Left renal pelvis (tissue), 4 donors: ENCODE results near the gene PTGIS. TPM values are rescaled to one million over a fixed set of nuclear protein-coding genes. Genes with fewer than 3 reads are reported as not detected.
A peak's percentile ranks its signal among the peaks of the same experiment; 100 is the strongest.

ENCODE experiments used
- DNase-seq, 4 donors: peaks; one replicate each; pipeline ENCODE4 v3.0.0-alpha.2; 2013; ENCODE audit warnings: low read depth in 4 of 4, low spot score in 3 of 4
- polyA plus RNA-seq, 4 donors: library from polyadenylated mRNA; unstranded; fragments of 120-200 nt; gene quantifications; one replicate each; pipeline ENCODE4 v1.2.1, GENCODE V29; 2013; ENCODE audit not compliant: insufficient read length in 4 of 4

Gene PTGIS
- polyA plus RNA-seq, 4 donors: 30.9 to 134 (median 37.4) TPM

DNA sequence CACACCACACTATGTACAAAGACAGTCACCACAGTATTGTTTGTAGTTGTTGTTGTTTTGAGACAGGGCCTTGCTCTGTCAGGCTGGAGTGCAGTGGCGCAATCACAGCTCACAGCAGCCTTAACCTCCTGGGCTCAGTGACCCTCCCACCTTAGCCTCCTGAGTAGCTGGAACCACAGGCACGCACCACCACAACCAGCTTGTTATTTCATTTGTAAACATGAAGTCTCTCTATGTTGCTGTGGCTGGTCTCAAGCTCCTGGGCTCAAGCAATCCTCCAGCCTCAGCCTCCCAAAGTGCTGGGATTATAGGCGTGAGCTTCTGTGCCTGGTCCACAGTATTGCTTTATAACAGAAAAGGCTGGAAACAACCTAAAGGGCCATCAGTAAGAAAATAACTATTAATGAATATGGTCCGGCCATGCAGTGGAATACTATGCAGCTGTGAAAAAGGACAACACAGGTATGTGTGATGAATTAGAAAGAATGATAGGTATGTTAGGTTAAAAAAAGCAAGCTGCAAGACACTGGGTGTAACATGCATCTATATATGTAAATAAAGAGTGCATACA, 30.0 kb upstream of the PTGIS start:
- DNase-seq: no peak

DNA sequence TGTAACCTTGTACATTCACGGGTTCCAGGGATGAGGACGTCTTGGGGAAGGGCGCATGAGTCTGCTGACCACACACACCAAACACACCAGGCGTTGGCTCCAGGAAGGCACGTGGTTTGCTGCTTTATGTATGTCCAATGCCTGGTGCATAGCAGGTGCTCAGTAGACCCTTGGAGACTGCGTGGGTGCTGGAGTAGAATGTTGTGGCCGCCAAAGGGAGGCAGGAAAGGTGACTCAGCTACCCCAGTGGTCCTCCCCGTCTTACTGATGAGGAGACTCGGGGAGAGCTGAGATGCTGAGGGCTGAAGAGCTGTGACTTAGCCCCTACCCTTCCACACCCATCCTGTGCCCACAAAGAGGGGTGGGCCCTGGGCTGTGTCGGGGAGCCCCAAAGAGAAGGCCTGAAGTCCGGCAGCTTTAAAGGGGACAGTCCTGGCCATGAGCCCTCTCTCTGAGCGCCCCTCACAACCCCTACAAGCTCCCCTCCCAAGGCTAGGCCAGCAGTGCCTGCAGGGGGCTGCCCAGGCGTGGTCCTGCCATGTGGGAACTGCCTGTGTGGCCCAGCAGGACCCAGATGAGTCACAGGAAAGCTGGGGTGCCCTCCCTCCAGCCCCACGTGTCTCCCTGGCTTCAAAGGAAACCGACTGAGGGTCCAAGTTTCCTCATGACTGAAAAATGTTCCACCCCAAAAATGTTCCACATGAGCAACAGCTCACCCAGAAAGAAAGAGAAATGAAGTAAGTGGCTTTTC, 28.0 kb upstream of the PTGIS start:
- no peak for DNase-seq

DNA sequence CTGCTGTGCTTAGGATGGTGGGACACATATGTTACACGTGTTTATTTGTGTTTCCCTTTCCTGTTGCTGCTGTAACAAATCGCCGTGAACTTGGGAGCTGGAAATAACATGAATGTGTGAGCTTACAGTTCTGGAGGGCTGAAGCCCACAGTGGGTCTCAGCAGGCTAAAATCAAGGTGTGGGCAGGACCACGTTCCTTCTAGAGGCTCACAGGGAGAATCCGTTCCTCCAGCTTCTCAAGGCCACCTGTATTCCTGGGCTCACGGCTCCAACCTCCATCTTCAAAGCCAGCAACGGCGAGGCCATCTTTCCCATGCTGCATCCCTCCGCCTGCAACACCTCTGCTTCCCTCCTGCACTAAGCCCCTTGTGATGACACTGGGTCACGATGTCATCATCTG, 27.4 kb upstream of the PTGIS start:
- no peak for DNase-seq

DNA sequence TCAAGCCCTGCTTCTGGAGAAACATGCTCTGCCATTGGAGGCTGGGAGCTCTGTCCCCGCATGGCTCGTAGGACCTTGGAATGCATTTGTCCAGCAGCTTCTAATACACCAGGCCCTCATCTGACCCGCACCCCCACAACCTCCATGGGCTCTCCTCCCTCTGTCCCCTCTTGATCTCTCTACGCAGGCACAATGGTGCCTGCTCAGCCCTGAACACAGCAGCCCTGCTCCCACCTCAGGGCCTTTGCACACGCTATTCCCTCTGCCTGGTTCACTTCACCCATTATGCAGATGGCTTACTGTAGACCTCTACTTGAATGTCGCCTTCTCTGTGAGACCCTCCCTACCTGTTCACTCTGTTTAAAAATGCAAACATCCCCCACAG, 27.0 kb upstream of the PTGIS start:
- no peak for DNase-seq

DNA sequence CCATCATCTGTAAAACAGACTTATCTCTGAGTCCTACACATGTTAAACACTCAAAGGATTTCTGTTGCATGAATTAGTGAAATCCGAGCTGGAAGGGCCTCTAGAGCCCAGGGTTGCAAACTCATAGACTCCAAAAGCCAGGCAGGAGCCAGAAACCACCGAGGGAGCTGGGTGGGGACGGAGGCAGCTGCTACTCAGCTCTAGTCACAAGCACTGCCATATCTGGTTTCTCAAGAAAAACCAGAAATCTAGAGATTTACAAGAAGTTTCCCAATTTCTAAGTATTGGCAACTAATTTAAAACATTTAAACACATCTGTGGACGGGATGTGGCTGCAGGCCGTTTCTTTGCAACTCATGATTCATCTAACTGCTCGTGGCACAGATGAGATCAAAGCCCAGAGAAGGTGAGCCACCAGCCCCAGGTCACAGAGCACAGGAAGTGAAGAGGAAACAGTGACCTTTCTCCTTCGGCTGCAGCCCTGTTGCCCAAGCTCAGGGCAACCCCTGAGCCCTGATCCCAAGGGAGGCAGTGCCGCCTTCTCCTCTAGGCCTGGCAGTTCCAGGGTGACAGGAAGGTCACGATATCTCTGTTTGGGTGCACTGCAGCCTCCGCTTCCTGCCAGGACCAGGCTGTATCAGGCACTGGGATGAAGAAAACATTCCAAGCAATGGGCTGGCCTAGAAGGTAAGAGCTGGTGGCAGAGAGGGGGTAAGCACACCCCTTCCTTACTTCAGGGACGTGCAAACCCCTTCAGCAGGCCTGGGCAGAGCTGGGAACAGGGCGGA, 26.4 kb upstream of the PTGIS start:
- no peak for DNase-seq

DNA sequence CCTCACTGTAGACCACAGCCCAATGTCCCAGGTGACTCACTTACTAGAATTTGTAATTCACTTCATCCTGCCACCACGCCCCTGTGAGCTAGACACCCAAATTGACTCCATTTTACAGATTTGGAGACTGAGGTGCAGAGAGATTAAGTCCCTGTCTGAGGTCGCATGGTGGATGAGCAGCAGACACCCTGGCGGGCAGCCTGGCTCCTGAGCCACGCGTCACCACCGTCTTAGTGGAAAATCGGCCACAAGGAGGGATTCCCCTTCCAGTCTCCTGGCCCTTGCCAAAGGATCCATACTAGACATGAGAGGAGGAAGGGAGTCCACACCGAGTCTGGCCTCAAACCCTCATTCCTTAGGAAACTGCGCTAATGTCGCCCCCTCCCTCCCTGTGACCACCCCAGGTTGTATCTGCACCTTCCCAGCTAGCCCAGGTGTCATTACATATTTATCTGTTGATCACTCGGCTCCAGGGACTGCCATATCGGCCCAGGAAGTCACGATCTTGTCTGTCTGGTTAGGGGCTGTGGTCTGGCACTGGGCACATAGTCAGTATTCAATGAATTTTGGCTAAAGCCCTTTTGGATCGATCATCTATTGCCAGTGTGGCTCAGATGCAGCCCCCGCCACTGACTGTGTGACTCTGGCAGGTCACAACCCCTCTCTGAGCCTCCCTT, 25.7 kb upstream of the PTGIS start:
- DNase-seq: no peak

DNA sequence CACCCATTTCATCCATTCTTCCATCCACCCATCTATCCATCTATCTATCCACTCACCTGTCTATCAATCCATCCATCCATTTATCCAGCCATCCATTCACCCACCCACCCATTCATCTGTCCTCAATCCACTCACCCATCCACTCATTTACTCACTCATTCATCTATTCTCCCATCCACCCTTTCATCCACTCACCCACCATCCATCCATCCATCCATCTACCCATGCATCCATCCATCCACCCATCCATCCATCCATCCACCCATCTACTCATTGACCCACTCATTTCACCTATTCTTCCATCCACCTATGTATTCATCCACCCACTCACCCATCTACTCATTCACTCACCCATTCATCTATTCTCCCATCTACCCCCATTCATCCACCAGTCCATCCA, 24.2 kb upstream of the PTGIS start:
- no peak for DNase-seq

DNA sequence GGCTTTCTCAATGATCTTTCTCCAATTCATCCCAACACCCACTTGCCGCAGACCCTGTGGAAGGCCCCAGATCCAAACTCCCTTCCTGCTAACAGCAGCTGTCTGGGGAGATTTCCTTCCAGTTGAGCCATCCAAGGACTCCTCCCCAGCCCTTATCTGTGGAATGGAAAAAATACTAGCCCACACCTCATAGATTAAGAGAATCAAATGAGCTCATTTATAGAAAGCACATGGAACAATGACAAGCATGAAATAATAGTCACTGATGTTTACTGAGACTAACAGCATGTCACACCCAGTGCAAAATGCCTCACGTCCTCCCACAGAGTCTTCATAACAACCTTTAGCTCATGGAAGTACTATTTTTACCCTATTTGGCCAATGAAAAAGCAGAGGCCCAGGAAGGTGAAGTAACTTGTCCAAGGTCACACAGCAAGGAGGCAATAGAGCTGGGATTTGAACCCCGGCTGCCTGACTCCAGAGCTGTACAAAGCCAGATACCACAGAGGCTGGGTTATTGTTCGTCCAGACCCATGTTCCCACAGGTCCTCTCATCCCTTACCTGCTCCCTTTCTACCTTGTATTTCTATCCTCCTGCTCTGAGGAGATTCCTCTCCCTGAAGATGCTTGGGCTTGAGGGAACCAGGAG, 23.4 kb upstream of the PTGIS start:
- DNase-seq: no peak

DNA sequence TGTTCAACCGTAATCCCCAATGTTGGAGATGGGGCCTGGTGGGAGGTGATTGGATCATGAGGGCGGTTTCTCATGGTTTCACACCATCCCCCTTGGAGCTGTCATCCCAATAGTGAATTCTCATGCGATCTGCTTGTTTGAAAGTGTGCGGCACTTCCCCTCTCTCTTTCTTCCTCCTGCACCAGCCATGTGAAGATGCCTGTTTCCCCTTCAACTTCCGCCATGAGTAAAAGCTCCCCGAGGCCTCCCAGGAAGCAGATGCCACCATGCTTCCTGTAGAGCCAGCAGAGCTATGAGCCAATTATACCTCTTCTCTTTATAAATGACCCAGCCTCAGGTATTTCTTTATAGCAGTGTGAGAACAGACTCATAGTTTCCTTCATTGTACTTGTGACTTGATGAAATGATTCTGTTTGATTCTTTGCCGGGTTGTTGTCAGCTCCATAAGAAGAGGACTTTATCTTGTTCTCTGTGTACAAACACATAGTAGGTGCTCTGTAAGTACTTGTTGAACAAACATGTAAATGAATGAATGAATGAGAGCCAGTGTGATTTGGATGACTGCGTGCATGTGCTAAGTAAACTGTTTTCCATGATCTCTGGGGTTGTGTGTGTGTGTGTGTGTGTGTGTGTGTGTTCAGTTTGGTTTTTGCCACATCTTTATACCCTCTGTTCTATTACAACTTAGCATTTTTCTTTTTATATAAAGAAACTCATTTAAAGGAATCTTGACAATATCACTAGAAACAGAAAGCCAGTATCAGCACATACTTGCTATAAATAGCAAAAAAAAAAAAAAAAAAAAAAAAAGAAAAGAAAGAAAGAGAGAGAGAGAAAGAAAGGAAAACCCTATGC, 22.5 kb upstream of the PTGIS start:
- DNase-seq: no peak

DNA sequence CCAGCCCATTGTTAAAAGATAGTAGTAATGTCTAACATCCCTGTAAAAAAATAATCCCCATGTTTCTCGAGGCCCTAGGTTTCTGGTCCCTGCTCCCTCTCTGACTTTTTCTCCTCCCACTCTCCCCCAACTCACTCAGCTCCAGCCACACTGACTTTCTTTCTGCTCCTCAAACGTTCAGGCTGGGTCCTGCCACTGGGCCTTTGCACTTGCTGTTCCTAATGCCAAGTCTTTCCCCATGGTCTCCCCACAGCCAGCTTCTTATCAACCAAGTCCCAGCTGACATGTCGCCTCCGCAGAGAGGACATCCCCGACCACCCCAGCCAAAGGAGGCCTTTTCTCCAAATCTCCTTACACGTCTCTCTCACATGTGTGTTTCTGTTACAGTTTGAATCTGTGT, 21.8 kb upstream of the PTGIS start:
- no peak for DNase-seq

DNA sequence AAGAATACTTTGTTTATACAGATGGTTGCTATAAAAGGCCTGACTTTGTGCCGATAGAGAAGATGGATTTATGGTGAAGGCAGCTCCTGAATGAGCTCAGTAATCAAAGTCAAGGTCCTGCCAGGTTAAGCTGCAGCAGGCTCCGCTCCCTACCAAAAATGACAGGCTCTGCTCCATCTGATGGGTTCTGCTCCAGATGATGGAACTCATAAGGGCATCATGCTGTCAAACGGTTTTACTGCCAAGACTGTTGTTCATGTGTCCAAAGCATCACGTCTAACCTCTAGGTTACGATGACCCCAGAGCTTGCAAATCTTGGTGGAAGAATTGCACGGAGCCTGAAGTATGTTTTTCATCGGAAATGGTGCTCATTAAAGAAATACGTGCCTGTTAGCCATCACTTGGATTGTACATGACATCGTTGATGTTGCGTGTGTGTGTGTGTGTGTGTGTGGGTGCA, 19.2 kb upstream of the PTGIS start:
- DNase-seq: peak in 3 of 4 donors; percentile 70 to 74 (median 73)

DNA sequence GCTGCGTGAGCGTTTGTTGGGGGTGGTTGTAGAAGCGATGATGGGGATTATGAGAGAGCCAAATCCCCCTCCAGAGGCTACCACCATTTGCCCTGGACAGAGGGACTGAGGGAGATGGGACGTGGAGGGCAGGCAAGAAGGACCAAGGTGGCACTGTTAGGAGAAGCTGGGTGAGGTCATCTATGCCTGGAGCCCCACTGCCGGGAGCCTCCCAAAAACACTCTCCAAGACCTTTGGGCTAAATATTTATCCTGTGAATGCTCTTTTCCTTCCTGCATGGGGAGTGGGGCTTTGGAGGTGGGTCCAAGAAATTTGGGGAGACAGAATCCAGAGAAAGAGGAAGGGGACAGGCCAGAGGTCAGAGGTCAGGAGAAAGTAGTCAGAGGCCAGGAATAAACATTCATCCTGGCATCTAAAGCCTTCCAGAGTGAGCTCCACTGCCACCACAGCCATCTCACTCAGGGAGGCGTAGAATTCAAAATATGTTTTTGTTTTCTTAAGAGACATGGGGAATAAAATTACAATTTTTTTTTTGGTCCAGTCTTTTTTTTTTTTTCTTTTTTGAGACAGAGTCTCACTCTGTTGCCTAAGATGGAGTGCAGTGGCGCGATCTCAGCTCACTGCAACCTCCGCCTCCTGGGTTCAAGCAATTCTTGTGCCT, 17.8 kb upstream of the PTGIS start:
- DNase-seq: no peak

DNA sequence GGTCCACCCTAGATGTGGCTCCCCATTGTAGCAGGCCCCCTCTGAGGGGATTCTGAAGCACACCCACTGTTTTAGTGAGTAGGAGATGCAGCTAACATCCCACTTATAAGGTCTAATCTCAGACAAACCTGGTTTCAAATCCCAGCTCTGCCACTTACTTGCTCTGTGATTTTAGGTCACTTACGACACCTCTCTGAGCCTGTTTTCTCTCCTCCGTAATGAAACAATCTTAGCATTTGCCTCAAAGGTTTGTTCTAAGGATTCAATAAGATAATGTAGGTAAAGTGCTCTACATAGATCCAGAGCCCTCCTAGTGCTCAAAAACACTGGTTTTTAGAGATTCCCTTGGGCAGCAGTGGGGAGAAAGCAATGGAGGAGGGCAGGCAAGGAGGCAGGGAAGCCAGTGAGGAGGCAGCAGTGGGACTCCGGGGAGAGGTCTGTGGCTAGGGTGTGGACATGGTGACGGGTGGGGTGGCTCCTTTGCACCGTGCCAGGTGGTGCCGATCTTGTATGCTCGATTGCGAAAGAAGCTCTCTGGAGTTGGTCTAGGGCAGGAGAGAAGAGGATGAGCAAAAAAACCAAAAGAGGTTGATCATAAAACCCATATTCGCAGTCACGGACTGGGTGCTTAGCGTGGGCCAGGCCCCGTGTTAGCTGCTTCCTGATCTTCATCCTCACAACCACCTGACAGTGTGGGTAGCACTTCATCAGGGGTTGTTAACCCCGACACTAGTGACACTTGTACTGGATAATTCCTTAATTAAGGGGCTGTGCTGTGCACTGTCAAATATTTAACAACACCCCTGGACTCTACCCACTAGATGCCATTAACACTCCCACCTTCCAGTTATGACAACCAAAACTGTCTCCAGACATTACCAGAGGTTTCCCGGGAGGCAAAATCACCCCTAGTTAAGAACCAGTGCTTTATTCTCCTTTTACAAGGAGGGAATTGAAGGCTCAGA, 16.8 kb upstream of the PTGIS start:
- no peak for DNase-seq

DNA sequence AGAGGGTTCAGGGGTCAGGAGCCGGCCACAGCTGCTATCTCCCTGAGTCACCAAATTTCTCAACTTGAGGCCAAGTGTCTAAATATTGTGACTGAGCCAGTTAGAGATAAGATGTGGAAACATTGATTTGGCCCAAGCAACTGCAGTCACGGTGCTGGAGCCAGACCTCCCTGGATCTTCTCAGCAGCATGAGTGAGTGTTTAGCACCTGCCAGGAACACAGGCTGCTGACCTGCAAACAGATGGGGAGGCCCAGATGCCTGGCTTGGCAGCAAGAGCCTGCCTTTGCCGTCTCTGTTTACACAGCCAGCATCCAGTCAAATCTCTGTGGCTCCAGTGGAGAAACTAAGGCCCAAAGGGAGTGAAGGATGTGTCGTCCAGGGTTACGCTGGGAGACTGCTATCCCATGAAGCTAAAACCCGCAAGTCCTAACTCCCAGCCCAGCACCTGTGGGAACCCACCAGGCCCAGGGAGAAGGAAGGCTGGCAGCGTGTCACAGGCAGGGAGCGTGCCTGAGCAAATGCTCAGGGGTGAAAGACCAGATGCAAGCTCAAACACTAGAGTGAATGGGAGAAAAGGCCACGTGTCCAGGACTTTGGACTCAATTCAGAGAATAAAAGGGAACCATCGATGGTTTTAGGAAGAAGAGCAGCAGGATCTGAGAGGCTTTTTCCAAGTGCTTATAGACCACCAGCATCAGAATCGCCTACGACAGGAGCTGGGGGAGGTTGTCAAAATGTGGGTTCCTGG, 15.9 kb upstream of the PTGIS start:
- no peak for DNase-seq

DNA sequence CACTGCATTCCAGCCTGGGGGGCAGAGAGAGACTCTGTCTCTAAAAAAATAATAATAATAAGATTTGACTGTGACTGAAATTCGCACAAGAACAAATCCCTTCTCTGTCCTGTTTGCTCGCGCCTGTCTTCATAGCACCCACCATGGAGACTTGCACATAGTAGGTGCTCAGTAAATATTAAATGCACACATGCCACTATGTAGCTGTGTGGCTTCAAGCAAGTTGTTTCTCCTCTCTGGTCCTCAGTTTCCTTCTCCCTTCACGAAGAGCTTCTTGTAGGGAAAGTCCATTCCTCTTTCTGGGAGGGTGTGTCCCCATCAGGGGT, 15.4 kb upstream of the PTGIS start:
- DNase-seq: no peak

DNA sequence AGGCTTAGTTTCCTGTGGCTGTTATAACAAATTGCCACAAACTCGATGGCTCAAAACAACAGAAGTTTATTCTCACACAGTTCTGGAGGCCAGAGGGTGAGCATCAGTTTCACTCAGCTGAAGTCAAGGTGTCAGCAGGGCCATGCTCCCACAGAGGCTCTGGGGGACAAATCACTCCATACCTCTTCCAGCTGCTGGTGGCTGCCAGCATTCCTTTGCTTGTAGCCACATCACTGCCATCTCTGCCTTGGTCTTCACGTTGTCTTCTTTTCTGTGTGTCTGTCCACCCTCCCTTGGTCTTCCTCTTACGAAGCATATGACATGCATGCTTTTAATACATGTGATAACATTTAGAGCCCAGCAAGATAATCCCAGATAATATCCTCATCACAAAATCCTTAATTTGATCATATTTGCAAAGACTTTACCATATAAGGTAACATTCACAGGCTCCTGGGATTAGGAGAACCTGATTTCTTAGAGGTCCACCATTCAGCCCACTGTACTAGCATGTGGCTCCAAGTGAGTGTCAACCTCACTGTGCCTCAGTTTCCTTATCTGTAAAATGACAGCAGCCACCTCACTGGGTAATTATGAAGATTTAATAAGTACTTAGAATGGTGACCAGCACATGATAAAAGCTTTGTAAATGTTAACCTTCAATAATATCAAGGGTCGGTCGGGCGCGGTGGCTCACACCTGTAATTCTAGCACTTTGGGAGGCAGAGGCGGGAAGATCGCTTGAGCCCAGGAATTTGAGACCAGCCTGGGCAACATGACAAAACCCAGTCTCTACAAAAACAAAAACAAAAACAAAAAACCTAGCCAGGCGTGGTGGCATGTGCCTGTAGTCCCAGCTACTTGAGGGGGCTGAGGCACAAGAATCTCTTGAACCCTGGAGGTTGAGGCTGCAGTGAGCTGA, 14.7 kb upstream of the PTGIS start:
- DNase-seq: no peak

DNA sequence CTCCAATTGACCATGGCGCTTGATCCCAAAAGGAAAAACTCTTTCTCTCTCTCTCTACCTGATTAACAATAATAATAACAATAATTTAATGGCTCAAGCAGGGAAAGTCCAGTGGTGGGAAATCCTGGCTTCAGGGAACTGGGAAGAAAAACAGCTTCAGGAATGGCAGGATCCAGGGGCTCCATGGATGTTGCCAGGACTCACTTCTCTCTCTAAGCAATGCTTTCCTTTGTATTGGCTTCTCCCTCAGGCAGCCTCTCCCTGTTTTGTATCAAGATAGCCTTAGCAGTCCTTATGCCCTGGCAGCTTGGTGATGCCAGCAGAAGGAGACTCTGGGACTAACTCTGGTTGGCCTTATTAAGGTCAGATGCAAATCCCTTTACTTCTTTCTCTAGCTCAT, 13.5 kb upstream of the PTGIS start:
- DNase-seq: no peak
